MM.1S (cell line): Measurements from ENCODE around the gene MB.

Source experiments
- DNase-seq: peaks from one replicate; pipeline ENCODE4 v3.0.0-alpha.2; 2015
- H2AFZ ChIP-seq: fragments of 300-600 bp; sonication (generic); 2 replicates; pipeline ENCODE4 v1.6.0; 2016; ENCODE audit warnings: antibody characterized with exemption, low read length
- H3F3A ChIP-seq: fragments of 300-600 bp; sonication (generic); 2 replicates; pipeline ENCODE4 v1.6.1; 2016; ENCODE audit warnings: mild to moderate bottlenecking, antibody characterized with exemption, low read length, moderate library complexity, mixed read lengths; ENCODE audit not compliant: insufficient read depth
- H3K27ac ChIP-seq: fragments of 300-600 bp; sonication (generic); 2 replicates; pipeline ENCODE4 v1.5.1; 2016; ENCODE audit warnings: mild to moderate bottlenecking, low read length
- H3K27me3 ChIP-seq: fragments of 300-600 bp; sonication (generic); replicated peaks from 2 replicates; pipeline ENCODE4 v1.6.0; 2016; ENCODE audit warnings: low read length; ENCODE audit not compliant: insufficient read depth
- H3K36me3 ChIP-seq: fragments of 300-600 bp; sonication (generic); replicated peaks from 2 replicates; pipeline ENCODE4 v1.6.1; 2016; ENCODE audit warnings: mild to moderate bottlenecking, low read length, mixed read lengths; ENCODE audit not compliant: insufficient read depth
- H3K4me1 ChIP-seq: fragments of 300-600 bp; sonication (generic); 2 replicates; pipeline ENCODE4 v1.6.1; 2016; ENCODE audit warnings: low read length, mixed read lengths
- H3K4me2 ChIP-seq: fragments of 300-600 bp; sonication (generic); 2 replicates; pipeline ENCODE4 v1.6.0; 2016; ENCODE audit warnings: low read depth, low read length
- H3K4me3 ChIP-seq: fragments of 300-600 bp; sonication (generic); 2 replicates; pipeline ENCODE4 v1.5.1; 2016; ENCODE audit warnings: low read length, mixed read lengths
- H3K79me2 ChIP-seq: fragments of 300-600 bp; sonication (generic); 2 replicates; pipeline ENCODE4 v1.6.1; 2016; ENCODE audit warnings: mixed run types, low read length, mixed read lengths
- H3K9ac ChIP-seq: fragments of 300-600 bp; sonication (generic); 2 replicates; pipeline ENCODE4 v1.6.1; 2016; ENCODE audit warnings: low read length, mixed read lengths
- H3K9me2 ChIP-seq: fragments of 300-600 bp; sonication (generic); replicated peaks from 2 replicates; pipeline ENCODE4 v1.6.1; 2016; ENCODE audit warnings: mild to moderate bottlenecking, low read length, mixed read lengths; ENCODE audit not compliant: insufficient read depth
- H3K9me3 ChIP-seq: fragments of 300-600 bp; sonication (generic); replicated peaks from 2 replicates; pipeline ENCODE4 v1.6.1; 2016; ENCODE audit warnings: mild to moderate bottlenecking, low read length, mixed read lengths; ENCODE audit not compliant: insufficient read depth
- H4K20me1 ChIP-seq: fragments of 300-600 bp; sonication (generic); 2 replicates; pipeline ENCODE4 v1.6.1; 2016; ENCODE audit warnings: mild to moderate bottlenecking, low read length, moderate library complexity, mixed read lengths; ENCODE audit not compliant: insufficient read depth
- EZH2 ChIP-seq: fragments of 300-600 bp; sonication (generic); optimal IDR thresholded peaks from 2 replicates; pipeline ENCODE3; 2017; ENCODE audit warnings: low read depth, mild to moderate bottlenecking, antibody characterized with exemption, low read length, mixed read lengths
- EZH2phosphoT487 ChIP-seq: fragments of 300-600 bp; sonication (generic); IDR thresholded peaks from 2 replicates; pipeline ENCODE4 v1.6.1; 2018; ENCODE audit warnings: antibody characterized with exemption, low read length
- TF ChIP-seq, protein P1 (sequence below): fragments of 300-600 bp; sonication (generic); IDR thresholded peaks from 2 replicates; pipeline ENCODE4 v1.5.1; 2016; ENCODE audit warnings: antibody characterized with exemption, low read length, mixed read lengths

The MB gene

DNA sequence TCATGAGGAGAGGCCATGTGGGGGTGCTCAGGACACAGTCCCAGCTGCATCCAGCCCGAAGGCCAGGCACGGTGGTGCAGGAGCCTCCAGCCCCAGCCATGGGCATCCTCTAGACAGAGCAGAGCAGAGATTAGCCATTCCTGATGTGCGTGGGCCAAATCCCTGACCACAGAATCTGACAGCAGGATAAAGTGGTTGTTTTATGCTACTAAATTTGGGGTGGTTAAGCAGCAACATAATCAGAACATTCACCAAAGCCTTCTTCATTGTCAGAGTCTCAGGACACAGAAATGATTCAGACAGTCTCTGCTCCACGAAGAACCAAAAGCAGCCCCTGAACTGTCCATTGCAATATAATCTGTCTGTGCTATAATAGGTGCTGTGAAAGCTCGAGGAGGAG, 56.8 kb downstream of the MB start:
- Histone ChIP-seq H2AFZ (no peak overlapping the region), H3K4me1 (peaks cover 15% of the 10 kb centered on the region), H3K9me2 (no peaks in the 10 kb centered on the region), H3K4me3 (no peak overlapping the region), H3K4me2 (no peak overlapping the region), H3K79me2 (no peaks in the 10 kb centered on the region), H3K27me3 (no peaks in the 10 kb centered on the region), H3K36me3 (no peaks in the 10 kb centered on the region), H3F3A (no peaks in the 10 kb centered on the region; the same call in 1 of the 2 replicates), H3K9ac (no peak overlapping the region), H3K9me3 (no peaks in the 10 kb centered on the region), H3K27ac (no peak overlapping the region), H4K20me1 (no peaks in the 10 kb centered on the region)
- TF ChIP-seq EZH2 (no peak), EZH2phosphoT487 (no peak)
- TF ChIP-seq, protein P1, sequence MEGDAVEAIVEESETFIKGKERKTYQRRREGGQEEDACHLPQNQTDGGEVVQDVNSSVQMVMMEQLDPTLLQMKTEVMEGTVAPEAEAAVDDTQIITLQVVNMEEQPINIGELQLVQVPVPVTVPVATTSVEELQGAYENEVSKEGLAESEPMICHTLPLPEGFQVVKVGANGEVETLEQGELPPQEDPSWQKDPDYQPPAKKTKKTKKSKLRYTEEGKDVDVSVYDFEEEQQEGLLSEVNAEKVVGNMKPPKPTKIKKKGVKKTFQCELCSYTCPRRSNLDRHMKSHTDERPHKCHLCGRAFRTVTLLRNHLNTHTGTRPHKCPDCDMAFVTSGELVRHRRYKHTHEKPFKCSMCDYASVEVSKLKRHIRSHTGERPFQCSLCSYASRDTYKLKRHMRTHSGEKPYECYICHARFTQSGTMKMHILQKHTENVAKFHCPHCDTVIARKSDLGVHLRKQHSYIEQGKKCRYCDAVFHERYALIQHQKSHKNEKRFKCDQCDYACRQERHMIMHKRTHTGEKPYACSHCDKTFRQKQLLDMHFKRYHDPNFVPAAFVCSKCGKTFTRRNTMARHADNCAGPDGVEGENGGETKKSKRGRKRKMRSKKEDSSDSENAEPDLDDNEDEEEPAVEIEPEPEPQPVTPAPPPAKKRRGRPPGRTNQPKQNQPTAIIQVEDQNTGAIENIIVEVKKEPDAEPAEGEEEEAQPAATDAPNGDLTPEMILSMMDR = no peak
- DNase-seq = no peak

DNA sequence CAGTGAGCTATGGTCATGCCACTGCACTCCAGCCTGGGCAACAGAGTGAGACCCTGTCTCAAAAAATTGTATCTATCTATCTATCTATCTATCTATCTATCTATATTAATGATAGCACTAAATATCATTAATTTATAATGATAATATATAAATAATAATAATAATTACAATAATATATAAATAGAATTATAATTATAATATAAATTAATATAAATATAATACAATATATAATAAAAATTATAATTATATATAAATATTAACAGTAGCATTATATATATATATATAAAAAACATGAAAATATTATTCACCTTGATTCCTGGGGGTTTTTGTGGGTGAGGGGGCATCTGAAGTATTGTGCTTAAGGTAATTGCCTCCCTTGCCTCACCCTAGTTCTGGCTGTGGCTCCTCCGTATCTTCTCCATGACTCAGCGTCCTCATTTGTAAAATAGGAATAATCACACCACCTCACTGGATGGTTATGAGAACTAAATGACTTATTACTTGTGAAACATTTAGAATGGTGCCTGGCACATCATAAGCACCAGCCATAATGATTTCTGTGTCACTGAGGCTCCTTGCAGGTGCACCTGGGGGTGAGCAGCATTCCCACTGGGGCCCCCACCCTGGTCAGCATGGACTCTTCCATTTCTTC, 57.6 kb downstream of the MB start:
- Histone ChIP-seq H3K9ac (no peak overlapping the region), H4K20me1 (no peaks in the 10 kb centered on the region), H3K9me3 (no peaks in the 10 kb centered on the region), H3K27me3 (no peaks in the 10 kb centered on the region), H3K79me2 (no peaks in the 10 kb centered on the region), H3K4me3 (no peak overlapping the region), H2AFZ (no peak overlapping the region), H3K27ac (no peak overlapping the region), H3K9me2 (no peaks in the 10 kb centered on the region), H3F3A (no peaks in the 10 kb centered on the region; the same call in 1 of the 2 replicates), H3K36me3 (no peaks in the 10 kb centered on the region), H3K4me1 (peaks cover 15% of the 10 kb centered on the region), H3K4me2 (no peak overlapping the region)
- no peak for DNase-seq
- TF ChIP-seq, protein P1 = no peak

DNA sequence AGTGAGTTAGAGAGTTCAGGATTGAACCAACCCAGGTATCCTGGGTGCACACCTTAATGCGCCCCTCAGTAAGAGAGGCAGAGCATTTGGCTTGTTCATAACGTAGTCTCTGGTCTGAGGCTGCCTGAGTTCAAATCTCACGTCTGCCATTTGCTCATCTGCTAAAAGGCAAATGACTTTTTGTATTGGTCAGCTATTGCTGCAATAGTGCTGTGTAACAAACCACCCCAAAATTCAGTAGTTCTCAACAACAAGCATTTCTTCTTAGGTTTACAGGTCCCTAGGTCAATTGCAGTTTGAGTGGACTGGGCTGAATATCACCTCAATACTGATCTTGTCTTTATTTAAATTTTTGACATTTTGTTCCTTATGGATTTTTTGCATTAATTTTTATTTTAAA, 58.4 kb downstream of the MB start:
- DNase-seq = no peak
- Histone ChIP-seq H3F3A (no peaks in the 10 kb centered on the region; the same call in 1 of the 2 replicates), H3K27me3 (no peaks in the 10 kb centered on the region), H3K9me3 (no peaks in the 10 kb centered on the region), H3K4me3 (no peak overlapping the region), H3K4me2 (peak overlapping the region; percentile 19; the same call in 1 of the 2 replicates), H3K27ac (no peak overlapping the region), H3K79me2 (no peaks in the 10 kb centered on the region), H2AFZ (no peak overlapping the region), H3K36me3 (no peaks in the 10 kb centered on the region), H3K4me1 (peaks cover 15% of the 10 kb centered on the region), H3K9ac (no peak overlapping the region), H3K9me2 (no peaks in the 10 kb centered on the region), H4K20me1 (no peaks in the 10 kb centered on the region)
- TF ChIP-seq, protein P1 = no peak
- TF ChIP-seq EZH2 (no peak), EZH2phosphoT487 (no peak)
